WTC11 (cell line): ENCODE data around the gene S1PR3.

ENCODE experiments used
- ETV6 ChIP-seq: sonication (generic); formaldehyde crosslinking; IDR thresholded peaks from 2 replicates; pipeline ENCODE4 v1.8.1; 2022; ENCODE audit warnings: mild to moderate bottlenecking, missing genetic modification reagents
- NFYB ChIP-seq: sonication (generic); formaldehyde crosslinking; conservative IDR thresholded peaks from 2 replicates; pipeline ENCODE4 v1.8.0; 2022; ENCODE audit warnings: low read depth, missing genetic modification reagents
- TCF7 ChIP-seq: sonication (generic); formaldehyde crosslinking; IDR thresholded peaks from 2 replicates; pipeline ENCODE4 v1.8.0; 2022; ENCODE audit warnings: mild to moderate bottlenecking, low read depth, missing genetic modification reagents, moderate library complexity
- TP53 ChIP-seq: sonication (generic); formaldehyde crosslinking; IDR thresholded peaks from 2 replicates; pipeline ENCODE4 v1.8.1; 2023; ENCODE audit warnings: mild to moderate bottlenecking, missing genetic modification reagents
- ZNF121 ChIP-seq: sonication (generic); formaldehyde crosslinking; IDR thresholded peaks from 2 replicates; pipeline ENCODE4 v1.8.0; 2023; ENCODE audit warnings: missing genetic modification reagents
- ZNF416 ChIP-seq: fragments of 250-450 bp; sonication (Bioruptor Pico); IDR thresholded peaks from 2 replicates; pipeline ENCODE4 v1.9.0; 2021; ENCODE audit warnings: mild to moderate bottlenecking, inconsistent platforms
- TF ChIP-seq, protein P1 (sequence below): sonication (generic); formaldehyde crosslinking; IDR thresholded peaks from 2 replicates; pipeline ENCODE4 v1.8.0; 2022; ENCODE audit warnings: mild to moderate bottlenecking, missing genetic modification reagents
- TF ChIP-seq, protein P2 (sequence below): fragments of 200-600 bp; IDR thresholded peaks from 2 replicates; pipeline ENCODE4 v1.8.0; 2022; ENCODE audit warnings: antibody characterized with exemption
- TF ChIP-seq, protein P3 (sequence below): sonication (generic); formaldehyde crosslinking; IDR thresholded peaks from 2 replicates; pipeline ENCODE4 v1.8.1; 2022; ENCODE audit warnings: missing genetic modification reagents, borderline replicate concordance
- TF ChIP-seq, protein P4 (sequence below): sonication (generic); formaldehyde crosslinking; IDR thresholded peaks from 2 replicates; pipeline ENCODE4 v1.8.1; 2022; ENCODE audit warnings: low read depth, missing genetic modification reagents, borderline replicate concordance

DNA sequence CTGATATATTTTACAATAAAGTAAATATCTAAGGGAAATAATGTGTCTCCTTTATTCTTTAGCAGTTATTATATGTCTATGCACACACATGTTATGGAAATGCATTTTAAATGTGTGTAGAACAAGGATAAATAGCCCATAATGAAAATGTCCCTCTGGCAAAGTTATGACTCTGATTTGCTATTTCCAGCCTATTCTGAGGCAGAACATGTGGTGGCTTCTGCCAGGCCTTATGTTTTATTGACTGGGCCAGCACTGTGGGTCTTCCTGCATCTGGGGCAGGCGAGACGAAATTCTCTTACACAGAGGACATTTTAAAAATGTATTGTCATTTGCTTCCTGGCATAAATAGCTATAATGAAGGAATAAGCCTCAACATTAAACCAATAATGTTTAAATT lies 52.8 kb downstream of the S1PR3 start:
- TF ChIP-seq, protein P1, sequence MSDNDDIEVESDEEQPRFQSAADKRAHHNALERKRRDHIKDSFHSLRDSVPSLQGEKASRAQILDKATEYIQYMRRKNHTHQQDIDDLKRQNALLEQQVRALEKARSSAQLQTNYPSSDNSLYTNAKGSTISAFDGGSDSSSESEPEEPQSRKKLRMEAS = no peak
- no peak for TF ChIP-seq ZNF121 (CRISPR knock-in tag)
- TF ChIP-seq ZNF416 (CRISPR knock-in tag) = no peak
- TF ChIP-seq, protein P2, sequence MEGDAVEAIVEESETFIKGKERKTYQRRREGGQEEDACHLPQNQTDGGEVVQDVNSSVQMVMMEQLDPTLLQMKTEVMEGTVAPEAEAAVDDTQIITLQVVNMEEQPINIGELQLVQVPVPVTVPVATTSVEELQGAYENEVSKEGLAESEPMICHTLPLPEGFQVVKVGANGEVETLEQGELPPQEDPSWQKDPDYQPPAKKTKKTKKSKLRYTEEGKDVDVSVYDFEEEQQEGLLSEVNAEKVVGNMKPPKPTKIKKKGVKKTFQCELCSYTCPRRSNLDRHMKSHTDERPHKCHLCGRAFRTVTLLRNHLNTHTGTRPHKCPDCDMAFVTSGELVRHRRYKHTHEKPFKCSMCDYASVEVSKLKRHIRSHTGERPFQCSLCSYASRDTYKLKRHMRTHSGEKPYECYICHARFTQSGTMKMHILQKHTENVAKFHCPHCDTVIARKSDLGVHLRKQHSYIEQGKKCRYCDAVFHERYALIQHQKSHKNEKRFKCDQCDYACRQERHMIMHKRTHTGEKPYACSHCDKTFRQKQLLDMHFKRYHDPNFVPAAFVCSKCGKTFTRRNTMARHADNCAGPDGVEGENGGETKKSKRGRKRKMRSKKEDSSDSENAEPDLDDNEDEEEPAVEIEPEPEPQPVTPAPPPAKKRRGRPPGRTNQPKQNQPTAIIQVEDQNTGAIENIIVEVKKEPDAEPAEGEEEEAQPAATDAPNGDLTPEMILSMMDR = no peak
- no peak for TF ChIP-seq TCF7
- TF ChIP-seq, protein P3, sequence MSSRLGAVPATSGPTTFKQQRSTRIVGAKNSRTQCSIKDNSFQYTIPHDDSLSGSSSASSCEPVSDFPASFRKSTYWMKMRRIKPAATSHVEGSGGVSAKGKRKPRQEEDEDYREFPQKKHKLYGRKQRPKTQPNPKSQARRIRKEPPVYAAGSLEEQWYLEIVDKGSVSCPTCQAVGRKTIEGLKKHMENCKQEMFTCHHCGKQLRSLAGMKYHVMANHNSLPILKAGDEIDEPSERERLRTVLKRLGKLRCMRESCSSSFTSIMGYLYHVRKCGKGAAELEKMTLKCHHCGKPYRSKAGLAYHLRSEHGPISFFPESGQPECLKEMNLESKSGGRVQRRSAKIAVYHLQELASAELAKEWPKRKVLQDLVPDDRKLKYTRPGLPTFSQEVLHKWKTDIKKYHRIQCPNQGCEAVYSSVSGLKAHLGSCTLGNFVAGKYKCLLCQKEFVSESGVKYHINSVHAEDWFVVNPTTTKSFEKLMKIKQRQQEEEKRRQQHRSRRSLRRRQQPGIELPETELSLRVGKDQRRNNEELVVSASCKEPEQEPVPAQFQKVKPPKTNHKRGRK (CRISPR knock-in tag) = no peak
- TF ChIP-seq ETV6 (CRISPR knock-in tag) = no peak
- TF ChIP-seq NFYB = no peak
- TF ChIP-seq TP53 (CRISPR knock-in tag) = no peak
- TF ChIP-seq, protein P4, sequence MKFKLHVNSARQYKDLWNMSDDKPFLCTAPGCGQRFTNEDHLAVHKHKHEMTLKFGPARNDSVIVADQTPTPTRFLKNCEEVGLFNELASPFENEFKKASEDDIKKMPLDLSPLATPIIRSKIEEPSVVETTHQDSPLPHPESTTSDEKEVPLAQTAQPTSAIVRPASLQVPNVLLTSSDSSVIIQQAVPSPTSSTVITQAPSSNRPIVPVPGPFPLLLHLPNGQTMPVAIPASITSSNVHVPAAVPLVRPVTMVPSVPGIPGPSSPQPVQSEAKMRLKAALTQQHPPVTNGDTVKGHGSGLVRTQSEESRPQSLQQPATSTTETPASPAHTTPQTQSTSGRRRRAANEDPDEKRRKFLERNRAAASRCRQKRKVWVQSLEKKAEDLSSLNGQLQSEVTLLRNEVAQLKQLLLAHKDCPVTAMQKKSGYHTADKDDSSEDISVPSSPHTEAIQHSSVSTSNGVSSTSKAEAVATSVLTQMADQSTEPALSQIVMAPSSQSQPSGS (CRISPR knock-in tag) = no peak
